ENCODE measurements around the gene UHRF1. TPM values are rescaled to one million over a fixed set of nuclear protein-coding genes. Genes with fewer than 3 reads are reported as not detected.
A peak's percentile ranks its signal among the peaks of the same experiment; 100 is the strongest.

UHRF1 gene
- total and polyA plus RNA-seq, 4 donors, result 3.2 to 7.5 (median 4.5) TPM

GRCh38 chr19:4985551-4985991 is 76.3 kb downstream of the UHRF1 start:
- H3K9ac ChIP-seq (ENCODE audit: insufficient read depth in 1 of 2, low read length in 2 of 2), result no peak overlapping the region

GRCh38 chr19:4986056-4986455 is 76.8 kb downstream of the UHRF1 start:
- no peaks in the 10 kb centered on the region for H3K27me3 ChIP-seq (ENCODE audit: control insufficient read depth in 3 of 3, insufficient read depth in 3 of 3, low read length in 2 of 3)
- H3K9ac ChIP-seq (ENCODE audit: insufficient read depth in 1 of 2, low read length in 2 of 2), result no peak overlapping the region
- H3K4me3 ChIP-seq, result no peak overlapping the region
- H3K36me3 ChIP-seq (ENCODE audit: control insufficient read depth in 4 of 4, insufficient read depth in 4 of 4, low read length in 4 of 4), result peaks cover 0 to 5% (median 0%) of the 10 kb centered on the region in 4 donors
- H3K4me1 ChIP-seq (ENCODE audit: control insufficient read depth in 5 of 5, insufficient read depth in 5 of 5, low read length in 5 of 5), result peaks cover 8 to 26% (median 15%) of the 10 kb centered on the region in 5 donors
- ATAC-seq (ENCODE audit: insufficient read depth, low FRiP score) (no peak), DNase-seq (no peak)
- H3K9me3 ChIP-seq (ENCODE audit: control insufficient read depth in 4 of 4, insufficient read depth in 3 of 4, low read length in 3 of 4), result no peaks in the 10 kb centered on the region
- no peak overlapping the region for H3K27ac ChIP-seq (ENCODE audit: low read depth in 1 of 2, low read length in 1 of 2)
- WGBS, 2 donors, result 94 to 95% methylated on average over 17 to 19 of the region's 19 CpGs
- TF ChIP-seq, protein P1, sequence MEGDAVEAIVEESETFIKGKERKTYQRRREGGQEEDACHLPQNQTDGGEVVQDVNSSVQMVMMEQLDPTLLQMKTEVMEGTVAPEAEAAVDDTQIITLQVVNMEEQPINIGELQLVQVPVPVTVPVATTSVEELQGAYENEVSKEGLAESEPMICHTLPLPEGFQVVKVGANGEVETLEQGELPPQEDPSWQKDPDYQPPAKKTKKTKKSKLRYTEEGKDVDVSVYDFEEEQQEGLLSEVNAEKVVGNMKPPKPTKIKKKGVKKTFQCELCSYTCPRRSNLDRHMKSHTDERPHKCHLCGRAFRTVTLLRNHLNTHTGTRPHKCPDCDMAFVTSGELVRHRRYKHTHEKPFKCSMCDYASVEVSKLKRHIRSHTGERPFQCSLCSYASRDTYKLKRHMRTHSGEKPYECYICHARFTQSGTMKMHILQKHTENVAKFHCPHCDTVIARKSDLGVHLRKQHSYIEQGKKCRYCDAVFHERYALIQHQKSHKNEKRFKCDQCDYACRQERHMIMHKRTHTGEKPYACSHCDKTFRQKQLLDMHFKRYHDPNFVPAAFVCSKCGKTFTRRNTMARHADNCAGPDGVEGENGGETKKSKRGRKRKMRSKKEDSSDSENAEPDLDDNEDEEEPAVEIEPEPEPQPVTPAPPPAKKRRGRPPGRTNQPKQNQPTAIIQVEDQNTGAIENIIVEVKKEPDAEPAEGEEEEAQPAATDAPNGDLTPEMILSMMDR (IDR thresholded peaks at IDR 0.05; ENCODE audit: control extremely low read depth, extremely low read depth), result no peak

More at GRCh38 chr19:4985551-4985991, 76.3 kb downstream of the UHRF1 start:
- Histone ChIP-seq H3K4me1 (ENCODE audit: control insufficient read depth in 5 of 5, insufficient read depth in 5 of 5, low read length in 5 of 5) (peaks cover 8 to 26% (median 15%) of the 10 kb centered on the region in 5 donors), H3K4me3 (no peak overlapping the region), H3K27me3 (ENCODE audit: control insufficient read depth in 3 of 3, insufficient read depth in 3 of 3, low read length in 2 of 3) (no peaks in the 10 kb centered on the region), H3K9me3 (ENCODE audit: control insufficient read depth in 4 of 4, insufficient read depth in 3 of 4, low read length in 3 of 4) (no peaks in the 10 kb centered on the region), H3K36me3 (ENCODE audit: control insufficient read depth in 4 of 4, insufficient read depth in 4 of 4, low read length in 4 of 4) (peaks cover 0 to 5% (median 0%) of the 10 kb centered on the region in 4 donors), H3K27ac (ENCODE audit: low read depth in 1 of 2, low read length in 1 of 2) (no peak overlapping the region)
- no peak for ATAC-seq (ENCODE audit: insufficient read depth, low FRiP score)
- TF ChIP-seq, protein P1 (IDR thresholded peaks at IDR 0.05; ENCODE audit: control extremely low read depth, extremely low read depth), result no peak
- 87 to 89% methylated on average over 22 of the region's 22 CpGs for WGBS, 2 donors
- no peak for DNase-seq

DNA sequence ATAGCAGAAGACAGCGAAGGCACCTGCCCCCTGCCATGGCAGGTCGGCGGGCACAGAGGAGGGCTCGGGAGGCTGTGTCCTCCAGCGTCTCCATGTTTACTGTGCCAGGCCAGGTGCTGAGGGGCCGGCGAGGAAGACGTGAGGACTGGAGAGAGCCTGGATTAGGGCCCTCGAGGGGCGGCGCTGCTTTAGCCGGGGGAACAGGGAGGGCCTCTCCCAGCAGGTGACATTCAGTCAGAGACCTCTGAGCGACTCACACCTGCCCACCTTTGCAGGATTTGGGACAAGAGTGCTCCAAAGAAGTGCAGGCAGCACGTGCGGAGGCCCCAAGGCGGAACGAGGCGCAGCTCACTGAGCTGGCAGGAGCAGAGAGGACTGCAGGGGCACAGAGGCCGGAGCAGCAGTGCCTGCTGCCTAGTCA is 77.2 kb downstream of the UHRF1 start:
- DNase-seq, result no peak
- H3K27me3 ChIP-seq (ENCODE audit: control insufficient read depth in 3 of 3, insufficient read depth in 3 of 3, low read length in 2 of 3), result no peaks in the 10 kb centered on the region
- WGBS, 2 donors, result 88 to 91% methylated on average over 19 of the region's 19 CpGs
- H3K9ac ChIP-seq (ENCODE audit: insufficient read depth in 1 of 2, low read length in 2 of 2), result no peak overlapping the region
- no peak overlapping the region for H3K4me3 ChIP-seq
- peaks cover 0 to under 1% (median 0%) of the 10 kb centered on the region in 4 donors for H3K9me3 ChIP-seq (ENCODE audit: control insufficient read depth in 4 of 4, insufficient read depth in 3 of 4, low read length in 3 of 4)
- peaks cover 8 to 26% (median 15%) of the 10 kb centered on the region in 5 donors for H3K4me1 ChIP-seq (ENCODE audit: control insufficient read depth in 5 of 5, insufficient read depth in 5 of 5, low read length in 5 of 5)
- peaks cover 0 to 5% (median 0%) of the 10 kb centered on the region in 4 donors for H3K36me3 ChIP-seq (ENCODE audit: control insufficient read depth in 4 of 4, insufficient read depth in 4 of 4, low read length in 4 of 4)
- H3K27ac ChIP-seq (ENCODE audit: low read depth in 1 of 2, low read length in 1 of 2), result no peak overlapping the region
- ATAC-seq (ENCODE audit: insufficient read depth, low FRiP score), result no peak
- TF ChIP-seq, protein P1 (IDR thresholded peaks at IDR 0.05; ENCODE audit: control extremely low read depth, extremely low read depth), result no peak

DNA sequence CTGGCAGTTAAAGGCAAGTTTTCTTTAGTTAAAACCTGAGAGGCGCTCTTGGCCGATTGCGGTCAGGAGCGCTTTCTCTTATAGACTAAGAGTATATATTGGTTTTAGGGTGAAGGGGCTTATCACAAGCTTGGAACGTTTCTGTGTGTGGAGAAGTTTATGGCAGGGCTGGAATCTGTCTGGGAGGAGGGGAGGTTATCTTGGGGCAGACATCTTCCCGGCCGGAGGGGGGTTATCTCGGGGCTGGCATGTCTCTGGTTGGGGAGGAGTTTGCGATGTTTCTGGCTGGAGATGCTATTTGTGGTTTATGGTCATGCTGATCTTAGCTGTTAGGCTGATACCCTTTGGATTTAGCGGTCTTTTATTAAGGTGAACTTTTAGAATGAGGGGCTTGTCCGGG is 78.0 kb downstream of the UHRF1 start:
- TF ChIP-seq, protein P1 (IDR thresholded peaks at IDR 0.05; ENCODE audit: control extremely low read depth, extremely low read depth), result no peak
- Histone ChIP-seq H3K9ac (ENCODE audit: insufficient read depth in 1 of 2, low read length in 2 of 2) (no peak overlapping the region), H3K4me1 (ENCODE audit: control insufficient read depth in 5 of 5, insufficient read depth in 5 of 5, low read length in 5 of 5) (peaks cover 8 to 26% (median 15%) of the 10 kb centered on the region in 5 donors), H3K36me3 (ENCODE audit: control insufficient read depth in 4 of 4, insufficient read depth in 4 of 4, low read length in 4 of 4) (peaks cover 0 to 5% (median 1%) of the 10 kb centered on the region in 4 donors), H3K9me3 (ENCODE audit: control insufficient read depth in 4 of 4, insufficient read depth in 3 of 4, low read length in 3 of 4) (peaks cover 0 to 6% (median 0%) of the 10 kb centered on the region in 4 donors), H3K27me3 (ENCODE audit: control insufficient read depth in 3 of 3, insufficient read depth in 3 of 3, low read length in 2 of 3) (no peaks in the 10 kb centered on the region), H3K27ac (ENCODE audit: low read depth in 1 of 2, low read length in 1 of 2) (no peak overlapping the region), H3K4me3 (no peak overlapping the region)
- ATAC-seq (ENCODE audit: insufficient read depth, low FRiP score), result no peak
- 76 to 81% methylated on average over 11 of the region's 11 CpGs for WGBS, 2 donors
- DNase-seq, result peak in 1 of 3 donors; percentile 22
